Neural crest cell (in vitro differentiated cells): ENCODE results near the gene PDILT. TPM values are rescaled to one million over a fixed set of nuclear protein-coding genes. Genes with fewer than 3 reads are reported as not detected.
A peak's percentile ranks its signal among the peaks of the same experiment; 100 is the strongest.

Experiments
- DNase-seq: peaks from one replicate; pipeline ENCODE4 v3.0.0; 2021; ENCODE audit warnings: low read depth, mixed read lengths, low spot score
- H3K27ac Mint-ChIP-seq: one replicate; pipeline ENCODE4 v1.8.0; 2021; ENCODE audit warnings: mild to moderate bottlenecking, mixed read lengths; ENCODE audit not compliant: unreplicated experiment
- H3K27me3 Mint-ChIP-seq: 2 replicates; pipeline ENCODE4 v1.8.0; 2021; ENCODE audit warnings: low read depth, mild to moderate bottlenecking, mixed read lengths
- H3K36me3 Mint-ChIP-seq: 2 replicates; pipeline ENCODE4 v1.8.0; 2021; ENCODE audit warnings: low read depth, mild to moderate bottlenecking, mixed read lengths
- H3K4me1 Mint-ChIP-seq: 2 replicates; pipeline ENCODE4 v1.8.0; 2021; ENCODE audit warnings: mixed read lengths
- H3K4me3 Mint-ChIP-seq: one replicate; pipeline ENCODE4 v1.8.0; 2021; ENCODE audit warnings: mild to moderate bottlenecking, mixed read lengths
- H3K9me3 Mint-ChIP-seq: 2 replicates; pipeline ENCODE4 v1.8.0; 2021; ENCODE audit warnings: mixed read lengths
- CTCF ChIP-seq: fragments of 200-600 bp; sonication (generic); conservative IDR thresholded peaks from 2 replicates; pipeline ENCODE4 v1.5.0; 2021; ENCODE audit warnings: antibody characterized with exemption, mild to moderate bottlenecking
- total RNA-seq: library from RNA; stranded (reverse); gene quantifications from 2 replicates; pipeline ENCODE4 v1.2.1, GENCODE V29; 2021

The PDILT gene
- total RNA-seq, 1 donor from 2014 or later: not detected

DNA sequence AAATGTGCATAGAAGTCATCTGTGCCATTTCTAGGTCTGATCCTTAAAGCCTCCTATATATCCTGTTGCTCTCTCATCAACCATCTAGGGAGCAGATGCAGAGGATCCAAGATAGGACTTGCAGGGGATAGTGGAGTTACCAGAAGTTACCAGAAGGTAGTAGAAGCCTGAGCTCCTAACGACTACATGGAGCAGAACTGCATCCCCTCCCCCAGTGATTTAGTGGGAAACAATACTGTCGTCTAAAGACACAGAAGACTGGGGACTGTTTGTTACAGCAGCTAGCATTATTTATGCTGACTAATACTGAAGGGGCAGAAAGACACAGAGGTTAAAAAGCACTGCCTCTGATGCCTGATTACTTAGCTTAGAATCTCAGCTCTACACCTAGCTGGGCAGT is 93.0 kb downstream of the PDILT start:
- Mint-ChIP-seq H3K4me3 (no peak overlapping the region), H3K36me3 (no peaks in the 10 kb centered on the region), H3K27me3 (peaks cover 47% of the 10 kb centered on the region), H3K9me3 (no peaks in the 10 kb centered on the region), H3K27ac (no peak overlapping the region), H3K4me1 (no peaks in the 10 kb centered on the region)
- DNase-seq: no peak
- no peak for TF ChIP-seq CTCF

DNA sequence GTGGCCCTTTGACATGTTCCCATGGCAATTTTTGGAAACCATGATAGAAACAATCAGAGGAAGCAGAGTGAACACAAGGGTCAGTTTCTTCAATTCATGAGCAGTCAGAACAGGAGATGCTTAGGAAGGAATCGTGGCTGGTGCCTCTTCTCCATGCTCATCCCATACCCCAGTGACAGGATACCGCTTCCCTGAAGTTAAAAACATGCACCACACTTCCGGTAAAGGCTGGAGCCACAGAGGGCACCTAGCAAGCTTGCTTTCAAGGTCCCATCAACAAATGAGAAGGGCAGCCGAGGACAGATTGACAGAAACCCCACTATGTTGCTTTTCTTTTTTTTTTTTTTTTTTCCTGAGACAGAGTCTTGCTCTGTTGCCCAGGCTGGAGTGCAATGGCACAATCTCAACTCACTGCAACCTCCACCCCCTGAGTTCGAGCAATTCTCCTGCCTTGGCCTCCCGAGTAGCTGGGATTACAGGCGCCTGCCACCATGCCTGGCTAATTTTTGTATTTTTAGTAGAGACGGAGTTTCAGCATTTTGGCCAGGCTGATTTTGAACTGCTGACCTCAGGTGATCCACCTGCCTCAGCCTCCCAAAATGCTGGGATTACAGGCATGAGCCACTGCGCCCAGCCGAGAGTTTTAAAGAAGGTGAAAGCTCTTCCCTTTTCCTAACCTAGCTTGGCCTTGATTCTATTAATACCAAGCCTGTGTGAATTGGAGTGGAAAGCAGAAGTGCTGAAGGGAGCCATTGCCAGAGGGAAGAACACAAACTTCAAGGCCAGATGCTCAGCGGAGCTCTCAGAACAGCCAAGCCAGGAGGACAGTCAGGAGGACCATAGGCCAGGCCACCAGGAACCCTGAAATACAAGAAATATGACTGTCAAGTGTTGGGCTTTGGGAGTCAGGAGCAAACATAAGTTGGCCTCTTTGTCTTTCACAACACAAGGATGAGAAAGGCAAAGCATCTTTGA is 93.8 kb downstream of the PDILT start:
- Mint-ChIP-seq H3K4me1 (no peaks in the 10 kb centered on the region), H3K27ac (peak overlapping the region; percentile 37), H3K9me3 (no peaks in the 10 kb centered on the region), H3K36me3 (no peaks in the 10 kb centered on the region), H3K4me3 (no peak overlapping the region), H3K27me3 (peaks cover 47% of the 10 kb centered on the region)
- no peak for TF ChIP-seq CTCF
- no peak for DNase-seq

DNA sequence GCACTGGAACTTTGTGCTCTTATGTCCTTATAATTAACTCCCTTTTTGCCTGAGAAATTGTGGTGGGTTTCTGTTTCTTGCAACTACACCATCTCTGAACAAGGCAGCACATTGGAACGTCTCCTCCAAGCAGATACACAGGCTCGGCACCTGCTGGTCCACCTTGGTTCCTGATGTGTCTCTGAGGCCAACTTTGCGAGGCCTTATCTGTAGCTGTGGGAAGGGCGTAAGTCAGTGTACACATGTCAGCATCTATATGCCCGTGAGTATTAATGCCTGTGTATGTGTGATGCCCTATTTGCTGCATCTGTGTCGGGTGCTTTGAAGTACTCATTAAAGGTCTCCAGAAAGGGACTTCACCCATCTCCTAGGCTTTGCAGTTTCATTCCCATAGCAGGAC is 94.8 kb downstream of the PDILT start:
- no peak for TF ChIP-seq CTCF
- no peaks in the 10 kb centered on the region for H3K4me1 Mint-ChIP-seq
- H3K4me3 Mint-ChIP-seq: no peak overlapping the region
- DNase-seq: no peak
- peaks cover 46% of the 10 kb centered on the region for H3K27me3 Mint-ChIP-seq
- H3K9me3 Mint-ChIP-seq: no peaks in the 10 kb centered on the region
- H3K36me3 Mint-ChIP-seq: no peaks in the 10 kb centered on the region
- H3K27ac Mint-ChIP-seq: no peak overlapping the region

Other genes starting within 250 kb of the PDILT start
- gene GP2, start 77.2 kb downstream of the PDILT start, total RNA-seq: not detected in 2 replicates
- gene UMOD, start 52.0 kb downstream of the PDILT start, total RNA-seq: not detected in 2 replicates
- gene ACSM5, start 4.8 kb upstream of the PDILT start, total RNA-seq: not detected in 2 replicates
- gene ACSM2A, start 46.8 kb upstream of the PDILT start, total RNA-seq: not detected in 2 replicates
- gene ACSM2B, start 171.6 kb upstream of the PDILT start, total RNA-seq: not detected in 2 replicates